Muscle layer of colon (tissue), 2 donors: ENCODE data around the gene EXOC6.

Experiments
- H3K27ac ChIP-seq: one replicate; pipeline ENCODE4 v1.7.0; 2013; ENCODE audit warnings: low read depth, mild to moderate bottlenecking, low read length, moderate library complexity
- H3K27me3 ChIP-seq, 2 donors: one replicate each; pipeline ENCODE4 v1.7.0; 2013; ENCODE audit warnings: low read length in 2 of 2, mild to moderate bottlenecking in 2 of 2; ENCODE audit not compliant: insufficient read depth in 2 of 2, control insufficient read depth in 1 of 2
- H3K36me3 ChIP-seq: one replicate; pipeline ENCODE4 v1.7.0; 2013; ENCODE audit warnings: mild to moderate bottlenecking, low read length; ENCODE audit not compliant: insufficient read depth
- H3K4me1 ChIP-seq: one replicate; pipeline ENCODE4 v1.7.0; 2013; ENCODE audit warnings: mild to moderate bottlenecking, low read length; ENCODE audit not compliant: insufficient read depth
- H3K4me3 ChIP-seq, 2 donors: one replicate each; pipeline ENCODE4 v1.7.0; 2013; ENCODE audit warnings: low read length in 2 of 2, low read depth in 1 of 2, mild to moderate bottlenecking in 1 of 2, moderate library complexity in 1 of 2
- H3K9ac ChIP-seq: one replicate; pipeline ENCODE4 v1.7.0; 2013; ENCODE audit warnings: low read length
- H3K9me3 ChIP-seq: one replicate; pipeline ENCODE4 v1.7.0; 2013; ENCODE audit warnings: mild to moderate bottlenecking, low read length
- donor health status: abdominal sarcoma.
- donor health status: Adenocarcinoma of cecum.

Gene EXOC6

DNA sequence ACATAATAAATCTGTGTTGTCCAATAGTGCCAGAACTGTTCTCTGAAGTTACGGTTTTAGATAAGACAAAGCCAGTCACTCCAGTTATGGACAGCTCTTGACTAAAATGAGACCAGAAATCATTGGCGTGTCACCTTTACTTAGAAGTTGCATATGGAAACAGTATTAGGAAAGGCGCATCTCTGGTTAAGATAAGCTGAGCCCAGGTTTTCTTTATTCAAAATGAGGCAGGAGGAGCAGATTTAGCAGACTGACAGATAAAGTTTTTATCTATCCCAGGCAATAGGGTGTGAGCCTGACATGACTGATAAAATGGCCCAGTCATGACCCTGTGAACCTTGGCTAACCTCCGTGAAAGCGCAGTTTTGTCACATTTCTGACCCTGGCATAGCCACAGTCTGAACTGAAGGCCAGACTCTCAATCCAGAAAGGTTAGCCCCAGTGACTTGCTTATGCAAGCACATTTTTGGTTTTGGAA is 229.6 kb downstream of the EXOC6 start:
- no peak overlapping the region for H3K4me3 ChIP-seq
- H3K27me3 ChIP-seq: peaks cover 13 to 36% of the 10 kb centered on the region in 2 donors
- H3K36me3 ChIP-seq: no peaks in the 10 kb centered on the region
- H3K4me1 ChIP-seq: peaks cover 15% of the 10 kb centered on the region
- no peak overlapping the region for H3K27ac ChIP-seq
- no peak overlapping the region for H3K9ac ChIP-seq
- H3K9me3 ChIP-seq: no peaks in the 10 kb centered on the region

DNA sequence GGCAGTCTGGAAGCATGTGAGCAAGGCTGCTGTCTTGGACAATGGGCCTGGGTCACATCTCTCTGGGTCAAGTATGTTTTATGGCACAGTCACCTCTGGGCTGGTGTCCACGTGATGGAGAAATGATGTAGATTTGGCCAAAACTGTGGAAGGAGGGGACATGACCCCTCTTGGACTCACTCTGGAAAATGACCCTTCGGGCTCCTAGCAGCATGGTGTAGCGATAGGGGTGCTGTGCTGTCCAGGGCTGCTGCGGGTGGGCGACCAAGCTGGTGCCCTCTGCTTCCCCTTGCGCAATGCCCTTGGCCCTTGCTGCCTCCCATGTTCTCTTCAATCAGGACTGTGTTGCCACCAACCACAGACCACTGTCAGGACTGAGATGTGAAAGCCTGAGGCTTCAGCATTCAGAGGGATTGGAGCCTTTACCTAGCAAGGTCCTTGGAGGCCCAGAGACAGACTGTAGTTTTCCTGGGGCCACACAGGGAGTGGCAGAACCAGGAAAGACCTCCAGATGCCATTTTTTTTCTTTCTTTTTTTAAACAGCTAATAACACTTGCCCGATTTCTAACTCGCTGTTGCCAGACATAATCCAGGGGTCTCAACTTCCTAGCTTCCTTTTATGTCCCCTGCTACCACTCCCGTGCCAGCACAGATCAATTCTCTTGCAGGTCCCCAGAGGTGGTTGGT is 231.5 kb downstream of the EXOC6 start:
- Histone ChIP-seq H3K9me3 (no peaks in the 10 kb centered on the region), H3K27me3 (peaks cover 10 to 17% of the 10 kb centered on the region in 2 donors), H3K4me3 (no peak overlapping the region), H3K9ac (no peak overlapping the region), H3K36me3 (no peaks in the 10 kb centered on the region), H3K27ac (no peak overlapping the region), H3K4me1 (peaks cover 4% of the 10 kb centered on the region)

DNA sequence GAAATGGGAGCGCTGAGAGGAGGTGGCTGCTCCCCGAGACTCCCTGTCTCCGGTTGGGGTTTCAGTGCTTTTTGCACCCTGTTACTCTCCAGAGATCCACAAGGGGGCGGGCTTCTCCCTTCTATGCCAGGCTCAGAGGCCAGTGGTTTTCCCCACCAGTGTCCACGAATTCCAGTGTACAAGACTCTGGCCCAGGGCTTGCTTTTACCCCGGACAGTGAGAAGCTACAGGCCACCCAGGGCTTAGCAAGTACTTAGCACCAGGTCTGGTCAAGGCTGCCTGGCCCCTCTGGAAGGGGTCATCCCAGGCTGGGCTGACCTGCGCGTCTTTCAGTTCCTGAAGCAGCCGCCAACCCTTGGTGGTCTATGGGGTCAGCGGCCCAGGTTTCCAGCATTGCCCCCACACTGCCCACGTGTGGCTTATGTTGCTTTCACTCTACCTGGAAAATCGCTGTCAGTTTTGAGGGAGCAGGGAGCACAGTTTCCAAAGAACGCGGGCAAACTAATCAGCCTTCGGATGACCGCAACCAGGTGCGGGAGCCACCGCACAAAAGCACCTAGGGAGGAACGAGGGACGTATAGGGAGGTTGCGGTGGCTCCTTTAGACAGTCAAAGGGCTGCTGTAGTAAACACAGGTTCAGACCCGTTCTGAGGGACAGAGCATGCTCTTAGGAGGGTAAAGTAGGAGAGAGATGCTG is 232.2 kb downstream of the EXOC6 start:
- Histone ChIP-seq H3K4me1 (peaks cover 4% of the 10 kb centered on the region), H3K36me3 (no peaks in the 10 kb centered on the region), H3K27me3 (peaks cover 8 to 14% of the 10 kb centered on the region in 2 donors), H3K9me3 (no peaks in the 10 kb centered on the region), H3K27ac (no peak overlapping the region), H3K9ac (no peak overlapping the region), H3K4me3 (no peak overlapping the region)

DNA sequence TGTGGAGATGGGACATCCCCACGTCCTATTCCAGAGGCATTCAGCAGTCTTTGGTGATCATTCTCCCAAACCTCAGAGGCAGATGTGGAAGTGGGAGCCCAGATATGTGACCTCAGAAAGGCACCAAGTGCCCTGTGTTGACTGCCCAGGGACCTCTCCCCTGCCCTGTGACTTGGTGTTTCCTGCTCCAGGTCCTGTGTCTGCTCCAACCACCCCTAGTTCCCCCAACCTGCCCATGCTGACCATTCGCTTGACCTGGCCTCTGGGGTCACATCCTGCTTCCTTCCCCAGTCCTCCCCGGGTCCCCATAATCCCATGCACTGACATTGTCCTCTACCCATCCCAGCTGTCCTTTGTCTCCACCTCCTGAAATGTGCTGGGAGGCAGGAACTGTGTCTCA is 233.0 kb downstream of the EXOC6 start:
- H3K27me3 ChIP-seq: peaks cover 4 to 14% of the 10 kb centered on the region in 2 donors

DNA sequence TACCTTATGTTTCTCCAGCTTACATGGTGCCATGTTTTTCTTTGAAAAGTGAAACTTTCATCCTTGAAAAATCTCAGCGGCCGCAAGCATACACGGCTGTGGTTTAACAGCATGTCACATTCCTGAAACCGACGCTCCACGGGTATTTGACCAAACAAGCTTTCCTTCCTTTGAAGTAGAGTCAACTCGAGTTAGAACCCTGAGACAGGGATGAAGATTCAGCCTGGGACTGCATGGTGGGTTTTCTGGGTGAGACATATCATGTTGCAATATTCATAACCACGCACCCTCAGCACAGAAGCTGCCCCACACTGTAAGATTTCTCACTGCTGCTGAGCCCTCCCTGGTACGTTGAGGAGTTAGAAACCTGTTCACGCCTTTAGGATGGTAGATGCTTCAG is 233.5 kb downstream of the EXOC6 start:
- Histone ChIP-seq H3K9ac (no peak overlapping the region), H3K9me3 (no peaks in the 10 kb centered on the region), H3K27ac (no peak overlapping the region), H3K36me3 (no peaks in the 10 kb centered on the region), H3K4me1 (peaks cover 4% of the 10 kb centered on the region), H3K27me3 (peaks cover 4 to 14% of the 10 kb centered on the region in 2 donors), H3K4me3 (no peak overlapping the region)

More for the DNA sequence above, 233.0 kb downstream of the EXOC6 start:
- peaks cover 4% of the 10 kb centered on the region for H3K4me1 ChIP-seq
- no peak overlapping the region for H3K4me3 ChIP-seq
- no peaks in the 10 kb centered on the region for H3K9me3 ChIP-seq
- H3K9ac ChIP-seq: no peak overlapping the region
- H3K36me3 ChIP-seq: no peaks in the 10 kb centered on the region
- H3K27ac ChIP-seq: no peak overlapping the region

DNA sequence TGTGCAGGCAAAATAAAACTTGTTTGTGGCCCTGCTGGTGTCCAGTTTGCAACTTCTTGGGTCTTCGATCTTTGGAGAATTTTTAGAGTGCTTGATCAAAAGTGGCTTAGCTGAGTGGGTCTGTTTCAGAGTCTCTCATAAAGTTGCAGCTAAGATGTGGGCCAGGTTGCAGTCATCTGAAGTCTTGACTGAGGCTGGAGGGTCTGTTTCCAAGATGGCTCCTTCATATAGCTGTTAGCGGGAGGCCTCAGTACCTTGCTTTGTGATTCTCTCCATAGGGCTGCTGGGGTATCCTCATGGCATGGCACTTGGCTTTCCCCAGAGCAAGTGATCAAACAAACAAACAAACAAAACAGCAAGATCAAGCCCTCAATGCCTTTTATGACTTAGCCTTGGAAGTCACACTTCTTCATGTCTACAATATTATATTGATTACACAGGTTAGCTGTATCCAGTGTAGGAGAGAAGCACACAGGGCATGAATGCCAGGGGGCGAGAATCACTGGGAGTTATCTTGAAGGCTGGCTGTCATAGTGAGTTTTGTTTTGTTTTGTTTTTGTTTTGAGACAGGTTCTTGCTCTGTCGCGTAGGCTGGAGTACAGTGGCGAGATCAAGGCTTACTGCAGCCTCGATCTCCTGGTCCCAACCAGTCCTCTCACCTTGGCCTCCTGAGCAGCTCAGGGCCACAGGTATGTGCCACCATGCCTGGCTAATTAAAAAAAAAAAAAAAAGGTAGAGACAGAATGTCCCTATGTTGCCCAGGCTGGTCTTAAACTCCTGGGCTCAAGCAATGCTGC is 235.6 kb downstream of the EXOC6 start:
- Histone ChIP-seq H3K27ac (no peak overlapping the region), H3K9me3 (no peaks in the 10 kb centered on the region), H3K9ac (no peak overlapping the region), H3K36me3 (no peaks in the 10 kb centered on the region), H3K27me3 (peaks cover 4 to 14% of the 10 kb centered on the region in 2 donors), H3K4me1 (peaks cover 4% of the 10 kb centered on the region), H3K4me3 (no peak overlapping the region)

DNA sequence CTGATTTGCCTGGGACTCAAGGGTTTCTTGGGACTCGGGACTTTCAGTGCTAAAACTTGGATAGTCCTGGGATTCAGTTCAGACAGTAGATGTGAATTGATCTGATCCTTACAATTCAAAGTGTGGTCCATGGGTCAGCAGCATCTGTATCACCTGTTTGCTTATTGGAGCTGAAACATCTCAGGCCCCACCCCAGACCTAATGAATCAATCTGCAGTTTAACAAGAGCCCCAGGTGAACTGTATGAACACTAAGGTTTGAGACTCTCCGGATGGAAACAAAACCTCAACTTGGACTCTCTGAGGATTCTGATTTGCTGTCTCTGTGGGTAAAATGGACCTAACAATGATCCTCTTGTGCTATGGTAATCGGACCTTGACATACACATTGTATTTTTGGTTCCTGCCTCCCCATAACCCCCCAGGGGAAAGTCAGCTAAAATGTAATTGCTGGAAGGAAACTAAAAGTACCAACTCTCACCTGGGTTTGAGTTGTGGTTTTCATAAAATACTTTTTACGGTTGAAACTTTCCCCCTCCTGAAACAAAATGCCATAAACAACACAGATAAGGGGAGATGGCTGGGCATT is 237.0 kb downstream of the EXOC6 start:
- H3K4me3 ChIP-seq: no peak overlapping the region
- H3K36me3 ChIP-seq: no peaks in the 10 kb centered on the region
- no peak overlapping the region for H3K9ac ChIP-seq
- peaks cover 0 to 4% of the 10 kb centered on the region in 2 donors for H3K27me3 ChIP-seq
- H3K4me1 ChIP-seq: no peaks in the 10 kb centered on the region
- H3K27ac ChIP-seq: no peak overlapping the region
- H3K9me3 ChIP-seq: no peaks in the 10 kb centered on the region

DNA sequence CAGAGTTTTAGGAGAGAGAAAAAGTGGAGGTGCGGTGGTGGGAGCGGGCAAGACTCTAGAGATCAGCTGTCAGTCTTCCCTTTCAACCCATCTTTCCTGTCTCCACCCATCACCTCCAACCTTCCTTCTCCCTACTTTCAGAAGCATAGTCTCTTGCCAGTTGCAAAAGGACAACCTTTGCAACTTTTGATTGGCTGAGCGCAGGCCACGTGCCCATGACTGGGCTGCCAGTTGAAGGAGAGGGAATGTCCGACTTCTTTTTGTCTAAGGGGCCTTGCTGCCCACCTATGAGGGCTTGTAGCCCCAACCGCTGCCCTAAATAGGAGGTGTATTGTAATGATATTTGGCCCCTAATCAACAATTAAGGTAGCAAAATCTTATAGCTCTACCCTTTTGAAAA is 238.0 kb downstream of the EXOC6 start:
- H3K9me3 ChIP-seq: no peaks in the 10 kb centered on the region
- H3K9ac ChIP-seq: no peak overlapping the region
- H3K36me3 ChIP-seq: no peaks in the 10 kb centered on the region
- no peaks in the 10 kb centered on the region for H3K4me1 ChIP-seq
- H3K4me3 ChIP-seq: no peak overlapping the region
- no peak overlapping the region for H3K27ac ChIP-seq
- no peaks in the 10 kb centered on the region for H3K27me3 ChIP-seq

DNA sequence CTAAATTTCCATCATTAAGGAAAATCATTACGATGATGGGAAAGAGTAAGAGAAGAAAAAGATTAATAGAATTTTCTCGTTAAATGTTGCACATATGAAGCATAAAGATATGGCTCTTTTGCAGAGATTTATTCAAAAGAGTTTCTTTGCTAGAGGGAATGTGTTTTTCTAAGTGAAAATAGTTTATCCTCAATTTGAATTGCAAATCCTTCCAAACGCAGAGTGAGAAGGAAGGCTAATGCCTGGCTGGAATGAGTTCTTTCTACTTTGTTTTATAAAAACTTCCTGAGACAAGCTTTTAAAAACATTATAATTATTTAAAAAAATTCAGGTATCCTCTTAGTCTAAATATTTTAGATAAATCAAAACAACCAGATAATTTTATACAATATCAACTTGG is 239.5 kb downstream of the EXOC6 start:
- Histone ChIP-seq H3K36me3 (no peaks in the 10 kb centered on the region), H3K9ac (no peak overlapping the region), H3K4me1 (no peaks in the 10 kb centered on the region), H3K27ac (no peak overlapping the region), H3K4me3 (no peak overlapping the region), H3K27me3 (no peaks in the 10 kb centered on the region), H3K9me3 (no peaks in the 10 kb centered on the region)

DNA sequence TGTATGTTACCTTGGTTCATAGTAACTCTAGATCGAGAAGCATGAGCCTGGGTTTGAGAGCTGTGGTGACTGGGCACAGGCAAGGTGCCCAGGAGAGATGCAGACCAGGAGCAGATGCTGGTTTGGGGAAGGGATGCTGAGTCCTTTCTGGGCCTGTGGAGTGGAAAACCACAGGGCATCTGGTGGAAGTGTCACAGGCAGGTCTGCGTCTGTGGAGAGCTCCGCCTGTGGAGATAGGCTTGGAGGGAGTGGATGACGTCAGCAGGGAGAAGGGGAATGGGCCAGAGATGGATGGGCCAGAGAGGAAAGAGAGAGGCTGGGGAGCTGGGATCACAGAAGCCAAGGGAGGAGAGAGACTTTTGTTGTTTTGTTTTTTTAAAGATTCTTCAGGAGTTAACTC is 240.1 kb downstream of the EXOC6 start:
- H3K9ac ChIP-seq: no peak overlapping the region
- H3K27ac ChIP-seq: no peak overlapping the region
- no peaks in the 10 kb centered on the region for H3K27me3 ChIP-seq
- H3K4me1 ChIP-seq: no peaks in the 10 kb centered on the region
- no peaks in the 10 kb centered on the region for H3K9me3 ChIP-seq
- H3K4me3 ChIP-seq: no peak overlapping the region
- no peaks in the 10 kb centered on the region for H3K36me3 ChIP-seq

DNA sequence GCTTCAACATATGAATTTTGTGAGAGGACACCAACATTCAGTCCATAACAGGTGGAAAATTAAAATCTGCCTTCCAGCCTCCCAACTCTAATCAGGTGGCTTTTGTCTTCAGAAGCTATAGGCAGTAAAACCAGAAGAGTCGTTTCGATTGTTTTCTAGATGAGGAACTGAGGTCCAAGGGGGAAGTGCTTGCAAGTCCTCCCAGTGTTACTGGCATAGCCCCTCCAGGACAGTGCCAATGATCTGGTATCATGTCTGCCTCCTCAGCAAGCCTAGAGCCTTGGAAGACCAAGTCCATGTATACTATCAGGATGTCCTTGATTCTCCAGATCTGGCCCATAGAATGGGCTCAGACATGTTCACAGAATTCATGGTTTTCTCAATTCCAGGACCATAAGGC is 242.3 kb downstream of the EXOC6 start:
- no peaks in the 10 kb centered on the region for H3K9me3 ChIP-seq
- H3K27me3 ChIP-seq: no peaks in the 10 kb centered on the region
- no peaks in the 10 kb centered on the region for H3K36me3 ChIP-seq
- no peak overlapping the region for H3K27ac ChIP-seq
- no peak overlapping the region for H3K4me3 ChIP-seq
- H3K4me1 ChIP-seq: no peaks in the 10 kb centered on the region
- H3K9ac ChIP-seq: no peak overlapping the region
